Activated CD8-positive, alpha-beta memory T cell treated with anti-CD3 and anti-CD28 coated beads, Interleukin-2, amount 50 U/mL, for 24 hours (primary cell): Measurements from ENCODE around the gene FIBIN.
"Not testable (repeated sequence)": the region's sequence is repeated elsewhere in the genome, so short reads cannot be mapped to it uniquely, and the experiment has no call there.

Source experiments
- DNase-seq: peaks from one replicate; pipeline ENCODE4 v3.0.0-alpha.2; 2020; ENCODE audit errors: extremely low read depth

Gene FIBIN

GRCh38 chr11:26977209-26977608 is 16.7 kb upstream of the FIBIN start:
- DNase-seq, result not testable (repeated sequence)

- no peak for DNase-seq
Measured at GRCh38 chr11:26983645-26984044, 10.3 kb upstream of the FIBIN start.

GRCh38 chr11:26985470-26985869 is 8.4 kb upstream of the FIBIN start:
- DNase-seq, result no peak

GRCh38 chr11:26985943-26986342 is 8.0 kb upstream of the FIBIN start:
- no peak for DNase-seq

- DNase-seq, result no peak
Measured at GRCh38 chr11:26987272-26987671, 6.6 kb upstream of the FIBIN start.

GRCh38 chr11:26987731-26988130 is 6.2 kb upstream of the FIBIN start:
- DNase-seq, result no peak

GRCh38 chr11:26992031-26992541 is 1.8 kb upstream of the FIBIN start:
- DNase-seq, result no peak

DNA sequence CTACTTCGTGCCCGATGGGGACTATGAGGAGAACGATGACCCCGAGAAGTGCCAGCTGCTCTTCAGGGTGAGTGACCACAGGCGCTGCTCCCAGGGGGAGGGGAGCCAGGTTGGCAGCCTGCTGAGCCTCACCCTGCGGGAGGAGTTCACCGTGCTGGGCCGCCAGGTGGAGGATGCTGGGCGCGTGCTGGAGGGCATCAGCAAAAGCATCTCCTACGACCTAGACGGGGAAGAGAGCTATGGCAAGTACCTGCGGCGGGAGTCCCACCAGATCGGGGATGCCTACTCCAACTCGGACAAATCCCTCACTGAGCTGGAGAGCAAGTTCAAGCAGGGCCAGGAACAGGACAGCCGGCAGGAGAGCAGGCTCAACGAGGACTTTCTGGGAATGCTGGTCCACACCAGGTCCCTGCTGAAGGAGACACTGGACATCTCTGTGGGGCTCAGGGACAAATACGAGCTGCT is 751 bp downstream of the FIBIN start:
- no peak for DNase-seq

DNA sequence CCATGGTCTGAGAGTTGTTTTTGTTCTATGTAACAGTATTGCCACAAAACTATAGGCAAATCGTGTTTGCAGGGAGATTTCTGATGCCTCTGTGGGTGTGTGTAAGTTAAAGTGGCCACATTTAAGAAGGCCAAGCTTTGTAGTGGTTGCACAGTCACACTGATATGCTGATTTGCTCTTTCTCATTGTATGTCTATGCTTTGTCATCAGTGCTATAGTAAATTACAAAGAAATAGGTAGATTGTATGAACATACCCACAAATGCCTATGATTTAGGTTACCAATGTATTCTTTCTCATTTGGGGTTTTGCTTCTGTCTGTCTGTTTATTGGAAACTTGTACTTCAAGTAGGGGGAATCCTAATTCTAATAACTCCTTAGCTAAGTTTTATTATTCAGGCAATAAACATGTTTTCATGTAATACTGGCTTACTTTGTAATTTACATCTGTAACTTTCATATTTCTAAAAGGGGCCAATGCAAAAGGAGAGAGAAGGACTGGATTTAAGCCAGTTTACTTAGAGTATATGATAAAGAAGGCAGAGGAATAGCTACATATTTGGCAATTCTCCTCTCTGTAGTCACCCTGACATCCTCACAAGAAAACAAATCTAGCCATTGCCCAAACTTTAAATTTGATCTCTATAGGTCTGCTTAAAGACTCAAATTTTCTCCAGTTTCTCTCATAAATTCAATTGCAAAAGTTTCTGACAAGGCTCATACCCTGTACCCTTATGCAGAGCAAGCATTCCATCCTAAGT is 2.0 kb downstream of the FIBIN start:
- DNase-seq, result no peak

- DNase-seq, result no peak
Measured at GRCh38 chr11:26997378-26997777, 3.5 kb downstream of the FIBIN start.

DNA sequence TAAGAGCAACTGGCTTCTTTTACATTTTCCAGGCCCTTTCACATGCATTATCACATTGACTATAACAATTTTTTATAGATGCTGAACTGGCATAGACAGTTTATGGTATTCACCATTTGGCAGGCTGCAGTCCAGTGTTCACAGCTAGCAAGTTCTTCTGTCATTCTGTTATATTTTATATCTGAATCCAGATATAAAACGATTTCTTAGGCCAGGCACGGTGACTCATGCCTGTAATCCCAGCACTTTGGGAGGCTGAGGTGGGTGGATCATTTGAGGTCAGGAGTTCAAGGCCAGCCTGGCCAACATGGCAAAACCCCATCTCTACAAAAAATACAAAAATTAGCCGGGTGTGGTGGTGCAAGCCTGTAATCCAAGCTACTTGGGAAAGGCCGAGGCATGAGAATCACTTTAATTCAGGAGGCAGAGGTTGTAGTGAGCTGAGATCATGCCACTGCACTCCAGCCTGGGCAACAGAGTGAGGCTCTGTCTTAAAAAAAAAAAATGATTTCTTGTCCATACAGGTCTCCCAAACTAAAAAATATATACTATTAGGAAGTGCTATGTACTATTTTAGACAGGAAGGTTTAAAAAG is 7.3 kb downstream of the FIBIN start:
- not testable (repeated sequence) for DNase-seq

- DNase-seq, result no peak
Measured at GRCh38 chr11:27002431-27002830, 8.5 kb downstream of the FIBIN start.

GRCh38 chr11:27002838-27003237 is 8.9 kb downstream of the FIBIN start:
- no peak for DNase-seq

GRCh38 chr11:27004103-27004502 is 10.2 kb downstream of the FIBIN start:
- DNase-seq, result no peak

GRCh38 chr11:27008811-27009535 is 15.1 kb downstream of the FIBIN start:
- DNase-seq, result no peak

DNA sequence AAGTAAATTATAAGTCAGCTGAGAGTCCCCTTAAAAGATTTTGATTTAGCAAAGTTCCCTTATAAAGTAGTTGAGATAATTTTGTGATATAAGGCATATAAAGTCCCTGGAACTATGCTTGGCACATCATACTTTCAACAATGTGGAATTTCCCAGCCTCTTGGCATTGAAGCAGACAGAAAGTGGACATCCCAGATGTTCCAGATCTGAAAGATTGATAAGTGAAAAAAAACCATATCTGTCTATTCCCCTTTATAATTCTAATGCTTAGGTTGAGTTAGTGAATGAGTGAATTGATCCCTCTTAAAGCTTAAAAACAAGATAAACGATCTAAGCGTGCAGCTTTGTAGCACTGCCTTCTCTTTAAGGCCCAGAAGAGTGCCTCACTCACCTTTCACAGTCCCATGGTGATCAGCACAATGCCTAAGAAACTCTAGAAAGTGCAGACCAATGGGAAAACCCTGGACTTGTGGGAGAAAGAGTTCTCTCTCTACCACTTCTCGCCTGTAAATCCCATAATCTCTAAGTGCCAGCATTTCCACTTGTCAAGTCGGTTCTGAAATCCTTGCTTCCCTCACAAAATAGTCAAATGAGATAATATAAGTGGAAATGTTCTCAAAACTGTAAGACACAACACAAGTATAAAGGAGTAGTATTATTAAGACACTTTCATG is 17.8 kb downstream of the FIBIN start:
- no peak for DNase-seq

DNA sequence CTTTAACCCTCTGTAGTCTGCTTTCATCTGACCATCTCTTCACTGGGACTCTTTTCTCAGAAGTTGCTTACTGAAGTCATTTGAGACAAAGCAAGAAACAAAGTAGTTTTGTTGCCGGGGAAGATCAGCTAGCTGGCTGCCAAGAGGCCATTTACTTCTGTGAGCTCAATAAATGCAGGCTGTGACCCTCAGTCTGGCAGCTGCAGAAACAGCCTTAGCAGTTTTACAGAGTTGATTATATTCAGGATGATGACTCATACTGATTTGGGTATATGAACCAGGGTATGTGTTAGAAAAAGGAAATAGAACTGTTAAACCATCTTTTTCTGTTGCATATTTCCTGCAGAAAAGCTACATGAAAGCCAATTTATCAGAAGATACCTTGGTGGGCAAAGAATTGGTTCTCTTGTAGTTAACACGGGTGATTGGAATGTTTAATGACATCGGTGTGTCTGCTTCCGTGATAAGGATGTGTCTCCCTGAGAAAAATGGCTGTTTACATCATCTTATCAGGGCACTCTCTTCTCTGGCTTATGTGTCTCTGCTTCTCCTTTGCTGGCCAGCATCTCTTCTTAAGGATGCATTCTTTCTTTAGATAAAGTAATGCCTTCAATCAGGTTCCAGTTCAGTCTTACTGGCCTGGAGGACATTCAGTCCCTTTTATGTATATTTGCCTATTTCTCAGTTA is 18.5 kb downstream of the FIBIN start:
- DNase-seq, result no peak

- DNase-seq, result no peak
Measured at GRCh38 chr11:27013781-27014361, 20.0 kb downstream of the FIBIN start.

DNA sequence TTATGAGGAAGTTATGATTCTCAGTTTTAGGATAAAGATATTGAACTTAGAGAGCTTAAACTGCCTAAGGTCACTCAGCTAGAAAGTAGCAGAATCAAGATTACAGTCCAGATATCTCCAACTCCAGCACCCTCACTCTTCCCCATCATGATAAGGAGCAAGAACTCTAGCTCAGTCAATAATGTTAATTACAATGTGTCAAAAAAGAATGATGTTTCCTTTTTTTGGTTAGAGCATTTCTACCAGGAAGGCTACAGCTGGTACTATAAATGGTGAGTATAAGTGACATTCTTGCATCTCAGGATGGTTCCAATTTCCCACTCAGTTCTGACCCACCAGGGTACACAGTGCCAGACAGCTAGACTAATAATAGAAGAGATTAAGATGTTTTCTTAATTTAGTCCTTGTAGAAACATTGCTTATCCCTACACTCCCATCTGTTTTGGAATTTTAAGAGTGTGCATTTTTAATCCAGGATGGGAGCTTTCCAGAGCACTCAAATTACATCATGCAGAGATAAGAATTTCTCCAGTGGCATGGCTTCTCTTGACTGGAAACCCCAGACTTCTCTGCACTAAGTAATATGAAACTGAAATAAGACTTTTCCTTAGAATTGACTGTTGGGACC is 25.1 kb downstream of the FIBIN start:
- no peak for DNase-seq

DNA sequence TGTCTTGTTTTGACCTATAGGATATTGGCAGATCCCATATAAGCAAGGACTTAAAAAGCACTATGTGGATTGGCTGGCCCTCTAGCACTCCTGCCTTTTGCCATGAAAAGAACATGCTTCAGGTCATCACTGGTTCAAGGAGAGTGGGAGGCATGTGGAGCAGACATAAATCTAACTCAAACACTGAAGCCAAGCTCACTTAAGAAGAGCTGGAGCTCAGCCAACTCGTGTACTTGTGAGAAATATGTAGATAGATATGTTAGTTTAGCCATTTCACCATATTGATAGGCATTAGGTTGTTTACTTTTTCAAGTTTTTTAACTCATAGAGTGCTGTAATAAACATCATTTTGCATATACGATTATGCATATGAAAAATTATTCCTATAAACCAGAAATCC is 26.8 kb downstream of the FIBIN start:
- no peak for DNase-seq
